Stomach (tissue), 4 donors: Measurements from ENCODE around the gene EEF2.

Experiments used
- CTCF ChIP-seq, 7 experiments: fragments of 450-650 bp in 4 of 7; fragments of 200-600 bp in 3 of 7; sonication (generic) in 3 of 7; IDR thresholded peaks; one replicate each; pipeline ENCODE4 v1.5.1; 2016 to 2019; ENCODE audit warnings: antibody characterized with exemption in 7 of 7, control low read depth in 2 of 7, mild to moderate bottlenecking in 1 of 7
- POLR2A ChIP-seq, 4 donors: fragments of 450-650 bp; IDR thresholded peaks; one replicate each; pipeline ENCODE4 v1.6.1; 2016; ENCODE audit warnings: antibody characterized with exemption in 4 of 4, control low read depth in 2 of 4, mild to moderate bottlenecking in 1 of 4, moderate library complexity in 1 of 4
- POLR2AphosphoS5 ChIP-seq, 3 donors: sonication (generic); formaldehyde crosslinking; IDR thresholded peaks; one replicate each; pipeline ENCODE4 v1.6.1; 2016; ENCODE audit warnings: antibody characterized with exemption in 3 of 3

- TF ChIP-seq POLR2A (IDR thresholded peaks at IDR 0.05) (no peak), CTCF (IDR thresholded peaks at IDR 0.05) (no peak), POLR2AphosphoS5 (IDR thresholded peaks at IDR 0.05) (no peak)
Measured at GRCh38 chr19:3932931-3933810, 52.1 kb downstream of the EEF2 start, which contains the start of gene NMRK2.
